Gastrocnemius medialis (tissue), 4 donors: ENCODE measurements around the gene FNDC11.

ENCODE experiments used
- POLR2A ChIP-seq, 2 donors: fragments of 450-650 bp; IDR thresholded peaks; one replicate each; pipeline ENCODE4 v1.6.1; 2017; ENCODE audit warnings: antibody characterized with exemption in 2 of 2, mild to moderate bottlenecking in 2 of 2, moderate library complexity in 2 of 2
- TF ChIP-seq, protein P1 (sequence below), 5 experiments: fragments of 450-650 bp in 3 of 5; fragments of 200-600 bp in 2 of 5; sonication (generic) in 2 of 5; IDR thresholded peaks in 4 of 5; conservative IDR thresholded peaks in 1 of 5; 1 replicate in 4 of 5; 2 replicates in 1 of 5; pipeline ENCODE4 v1.5.1; 2016 to 2019; ENCODE audit warnings: antibody characterized with exemption in 5 of 5, mild to moderate bottlenecking in 3 of 5, moderate library complexity in 3 of 5

- TF ChIP-seq, protein P1, sequence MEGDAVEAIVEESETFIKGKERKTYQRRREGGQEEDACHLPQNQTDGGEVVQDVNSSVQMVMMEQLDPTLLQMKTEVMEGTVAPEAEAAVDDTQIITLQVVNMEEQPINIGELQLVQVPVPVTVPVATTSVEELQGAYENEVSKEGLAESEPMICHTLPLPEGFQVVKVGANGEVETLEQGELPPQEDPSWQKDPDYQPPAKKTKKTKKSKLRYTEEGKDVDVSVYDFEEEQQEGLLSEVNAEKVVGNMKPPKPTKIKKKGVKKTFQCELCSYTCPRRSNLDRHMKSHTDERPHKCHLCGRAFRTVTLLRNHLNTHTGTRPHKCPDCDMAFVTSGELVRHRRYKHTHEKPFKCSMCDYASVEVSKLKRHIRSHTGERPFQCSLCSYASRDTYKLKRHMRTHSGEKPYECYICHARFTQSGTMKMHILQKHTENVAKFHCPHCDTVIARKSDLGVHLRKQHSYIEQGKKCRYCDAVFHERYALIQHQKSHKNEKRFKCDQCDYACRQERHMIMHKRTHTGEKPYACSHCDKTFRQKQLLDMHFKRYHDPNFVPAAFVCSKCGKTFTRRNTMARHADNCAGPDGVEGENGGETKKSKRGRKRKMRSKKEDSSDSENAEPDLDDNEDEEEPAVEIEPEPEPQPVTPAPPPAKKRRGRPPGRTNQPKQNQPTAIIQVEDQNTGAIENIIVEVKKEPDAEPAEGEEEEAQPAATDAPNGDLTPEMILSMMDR (IDR thresholded peaks at IDR 0.05 in 4 of 5, conservative IDR thresholded peaks at IDR 0.05 in 1 of 5): no peak
- TF ChIP-seq POLR2A (IDR thresholded peaks at IDR 0.05): no peak
These were observed 9.4 kb downstream of the FNDC11 start for GRCh38 chr20:63563225-63563935.
